Osteoblast (primary cell): ENCODE data around the gene PRR5L. TPM values are rescaled to one million over a fixed set of nuclear protein-coding genes. Genes with fewer than 3 reads are reported as not detected.

Source experiments
- DNase-seq: peaks from one replicate; pipeline ENCODE4 v3.0.0; 2011; ENCODE audit warnings: low spot score, mixed read lengths; ENCODE audit not compliant: insufficient read length; ENCODE audit errors: missing footprints
- H2AFZ ChIP-seq: 2 replicates; pipeline ENCODE4 v1.6.0; 2011; ENCODE audit warnings: mild to moderate bottlenecking, low read length
- H3K27ac ChIP-seq: 2 replicates; pipeline ENCODE4 v1.5.1; 2011; ENCODE audit warnings: mild to moderate bottlenecking, low read depth, low read length, moderate library complexity
- H3K27me3 ChIP-seq: 2 replicates; pipeline ENCODE4 v1.6.0; 2012; ENCODE audit warnings: mild to moderate bottlenecking, control low read depth, inconsistent platforms, low read length, moderate library complexity; ENCODE audit not compliant: insufficient read depth
- H3K36me3 ChIP-seq: 2 replicates; pipeline ENCODE4 v1.5.1; 2011; ENCODE audit warnings: mild to moderate bottlenecking, low read length, control low read depth, moderate library complexity; ENCODE audit not compliant: insufficient read depth
- H3K4me1 ChIP-seq: 2 replicates; pipeline ENCODE4 v1.5.1; 2011; ENCODE audit warnings: mild to moderate bottlenecking, low read length, control low read depth, moderate library complexity; ENCODE audit not compliant: insufficient read depth
- H3K4me2 ChIP-seq: 2 replicates; pipeline ENCODE4 v1.6.0; 2011; ENCODE audit warnings: mild to moderate bottlenecking, low read length; ENCODE audit not compliant: insufficient read depth
- H3K4me3 ChIP-seq: fragments of 200-600 bp; sonication (generic); 3 replicates; pipeline ENCODE4 v1.5.1; 2012; ENCODE audit warnings: mild to moderate bottlenecking, low read length, inconsistent platforms; ENCODE audit not compliant: insufficient read depth
- H3K79me2 ChIP-seq: 2 replicates; pipeline ENCODE4 v1.6.0; 2012; ENCODE audit warnings: mild to moderate bottlenecking, low read length, control low read depth, inconsistent platforms; ENCODE audit not compliant: insufficient read depth
- H3K9me3 ChIP-seq: 2 replicates; pipeline ENCODE4 v1.5.1; 2011; ENCODE audit warnings: low read depth, low read length, control low read depth
- H4K20me1 ChIP-seq: 2 replicates; pipeline ENCODE4 v1.6.0; 2012; ENCODE audit warnings: mild to moderate bottlenecking, low read length, control low read depth; ENCODE audit not compliant: insufficient read depth
- CTCF ChIP-seq: IDR thresholded peaks from 2 replicates; pipeline ENCODE4 v1.5.1; 2011; ENCODE audit warnings: mild to moderate bottlenecking, low read depth, low read length, moderate library complexity; ENCODE audit errors: extremely low read depth
- total RNA-seq: library from RNA; depleted of rRNA; stranded (reverse); fragments of >200 nt; gene quantifications from 2 replicates; pipeline ENCODE4 v1.2.3, GENCODE V29; 2012

PRR5L gene
- total RNA-seq, 1 donor = 9.8 TPM

GRCh38 chr11:36352922-36353321 is 56.8 kb downstream of the PRR5L start:
- H3K9me3 ChIP-seq = no peaks in the 10 kb centered on the region
- H3K27me3 ChIP-seq = peaks cover 2% of the 10 kb centered on the region
- no peak overlapping the region for H3K27ac ChIP-seq

DNA sequence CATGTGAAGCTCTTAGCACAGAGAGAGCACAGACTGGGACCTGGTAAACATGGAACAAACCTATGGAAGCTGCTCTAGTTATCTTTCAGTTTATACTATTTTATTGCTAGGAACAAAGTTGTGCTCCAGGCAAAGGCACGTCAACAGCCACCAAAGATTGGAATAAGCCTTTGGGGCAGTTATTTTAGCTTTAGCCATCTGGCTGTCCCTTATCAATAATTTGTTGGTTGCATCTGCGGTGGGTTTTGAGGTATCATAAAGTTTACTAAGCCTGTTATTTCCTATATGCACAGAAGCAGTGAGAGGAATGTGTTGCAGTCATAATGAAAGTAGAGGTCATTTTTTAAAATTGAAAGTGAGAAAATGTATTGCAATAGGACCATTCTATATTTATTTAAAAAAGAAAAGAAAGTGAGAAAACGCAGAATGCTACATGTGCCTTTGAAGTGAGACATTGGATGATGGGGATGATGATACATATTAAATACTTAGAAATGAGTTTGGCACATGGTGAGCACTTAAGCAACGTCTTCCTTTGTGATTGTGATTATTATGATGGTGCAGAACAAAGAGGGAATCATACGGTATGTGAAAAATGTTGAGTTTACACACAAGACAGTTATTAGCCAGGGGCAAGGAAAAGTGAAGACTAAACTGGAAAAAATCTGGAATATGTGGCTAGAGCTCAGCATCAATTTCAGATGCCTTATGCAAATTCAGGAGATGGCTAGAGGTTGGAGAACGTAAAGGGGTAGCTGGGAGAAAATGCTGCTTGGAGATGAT is 58.3 kb downstream of the PRR5L start:
- no peak overlapping the region for H3K4me3 ChIP-seq
- peaks cover 2% of the 10 kb centered on the region for H3K27me3 ChIP-seq
- peaks cover 13% of the 10 kb centered on the region for H3K4me1 ChIP-seq
- no peaks in the 10 kb centered on the region for H3K79me2 ChIP-seq
- no peak for TF ChIP-seq CTCF
- H3K27ac ChIP-seq = no peak overlapping the region
- no peaks in the 10 kb centered on the region for H4K20me1 ChIP-seq
- H2AFZ ChIP-seq = no peak overlapping the region
- no peaks in the 10 kb centered on the region for H3K36me3 ChIP-seq
- peak overlapping the region; percentile 46 for H3K4me2 ChIP-seq
- no peak for DNase-seq
- no peaks in the 10 kb centered on the region for H3K9me3 ChIP-seq

More at GRCh38 chr11:36352922-36353321, 56.8 kb downstream of the PRR5L start:
- Histone ChIP-seq H3K4me2 (no peak overlapping the region), H3K79me2 (no peaks in the 10 kb centered on the region), H4K20me1 (no peaks in the 10 kb centered on the region), H3K4me1 (peaks cover 13% of the 10 kb centered on the region), H3K4me3 (no peak overlapping the region), H3K36me3 (no peaks in the 10 kb centered on the region), H2AFZ (no peak overlapping the region)
- no peak for TF ChIP-seq CTCF
- DNase-seq = no peak

- Histone ChIP-seq H3K4me2 (no peak overlapping the region), H3K4me1 (peaks cover 13% of the 10 kb centered on the region), H3K4me3 (no peak overlapping the region), H3K79me2 (no peaks in the 10 kb centered on the region), H3K36me3 (no peaks in the 10 kb centered on the region), H4K20me1 (no peaks in the 10 kb centered on the region), H3K9me3 (no peaks in the 10 kb centered on the region), H3K27ac (no peak overlapping the region), H2AFZ (no peak overlapping the region), H3K27me3 (peaks cover 2% of the 10 kb centered on the region)
- no peak for DNase-seq
- TF ChIP-seq CTCF = no peak
Observed at GRCh38 chr11:36356201-36356600, 60.1 kb downstream of the PRR5L start.

DNA sequence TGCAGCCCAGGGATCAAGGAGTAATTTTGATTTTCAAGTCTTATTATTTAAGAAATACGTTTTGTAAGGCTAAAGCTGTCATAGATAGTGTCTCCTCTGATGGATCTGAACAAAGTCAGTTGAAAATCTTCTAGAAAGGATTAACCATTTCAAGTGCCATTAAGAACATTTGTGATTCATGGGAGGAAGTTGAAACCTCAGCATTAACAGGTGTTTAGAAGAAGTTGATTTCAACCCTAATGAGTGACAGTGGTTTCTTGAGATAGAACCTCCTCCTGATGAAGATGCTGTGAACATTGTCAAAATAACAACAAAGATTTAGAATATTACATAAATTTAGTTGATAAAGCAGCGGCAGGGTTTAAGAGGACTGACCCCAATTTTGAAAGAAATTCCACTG is 61.7 kb downstream of the PRR5L start:
- Histone ChIP-seq H3K4me3 (no peak overlapping the region), H3K4me1 (peaks cover 22% of the 10 kb centered on the region)

More for the DNA sequence above, 61.7 kb downstream of the PRR5L start:
- H3K27me3 ChIP-seq = no peaks in the 10 kb centered on the region
- H3K4me2 ChIP-seq = no peak overlapping the region
- no peak overlapping the region for H2AFZ ChIP-seq
- no peaks in the 10 kb centered on the region for H3K79me2 ChIP-seq
- no peaks in the 10 kb centered on the region for H3K36me3 ChIP-seq
- no peaks in the 10 kb centered on the region for H3K9me3 ChIP-seq
- TF ChIP-seq CTCF = no peak
- no peak for DNase-seq
- H3K27ac ChIP-seq = no peak overlapping the region
- no peaks in the 10 kb centered on the region for H4K20me1 ChIP-seq
